OCI-LY1 (cell line): ENCODE measurements around the gene DMRTB1.

Source experiments
- H2AFZ ChIP-seq: fragments of 200-600 bp; sonication (generic), shearing (Covaris generic); 2 replicates; pipeline ENCODE4 v1.6.0; 2014; ENCODE audit warnings: antibody characterized with exemption, mild to moderate bottlenecking, low read length
- H3F3A ChIP-seq: fragments of 200-600 bp; sonication (generic), shearing (Covaris generic); 2 replicates; pipeline ENCODE4 v1.6.0; 2014; ENCODE audit warnings: mild to moderate bottlenecking, antibody characterized with exemption, low read length, moderate library complexity; ENCODE audit not compliant: insufficient read depth
- H3K27ac ChIP-seq: fragments of 200-600 bp; sonication (generic); 2 replicates; pipeline ENCODE4 v1.5.1; 2014; ENCODE audit warnings: low read length, mixed run types, mild to moderate bottlenecking, low read depth; ENCODE audit not compliant: poor library complexity, severe bottlenecking
- H3K27me3 ChIP-seq: fragments of 200-600 bp; sonication (generic); 2 replicates; pipeline ENCODE4 v1.6.0; 2014; ENCODE audit warnings: antibody characterized with exemption, mild to moderate bottlenecking, low read length, moderate library complexity; ENCODE audit not compliant: insufficient read depth
- H3K36me3 ChIP-seq: fragments of 200-600 bp; sonication (generic); 2 replicates; pipeline ENCODE4 v1.6.1; 2014; ENCODE audit warnings: mild to moderate bottlenecking, antibody characterized with exemption, low read length, moderate library complexity, mixed read lengths; ENCODE audit not compliant: insufficient read depth
- H3K4me1 ChIP-seq: fragments of 200-600 bp; sonication (generic); 2 replicates; pipeline ENCODE4 v1.5.1; 2014; ENCODE audit warnings: mild to moderate bottlenecking, low read length, moderate library complexity; ENCODE audit not compliant: insufficient read depth, severe bottlenecking
- H3K4me2 ChIP-seq: fragments of 200-600 bp; sonication (generic), shearing (Covaris generic); 2 replicates; pipeline ENCODE4 v1.6.1; 2014; ENCODE audit warnings: low read length
- H3K4me3 ChIP-seq: fragments of 200-600 bp; sonication (generic); 2 replicates; pipeline ENCODE4 v1.5.1; 2014; ENCODE audit warnings: low read length, low read depth, mild to moderate bottlenecking, mixed read lengths; ENCODE audit not compliant: poor library complexity, severe bottlenecking
- H3K79me2 ChIP-seq: fragments of 200-600 bp; shearing (Covaris generic); 2 replicates; pipeline ENCODE4 v1.6.1; 2016; ENCODE audit warnings: mixed run types, low read length, mixed read lengths; ENCODE audit not compliant: insufficient read depth
- H3K9ac ChIP-seq: fragments of 200-600 bp; sonication (generic), shearing (Covaris generic); 2 replicates; pipeline ENCODE4 v1.6.1; 2014; ENCODE audit warnings: mild to moderate bottlenecking, low read length, mixed read lengths
- H3K9me2 ChIP-seq: fragments of 200-600 bp; sonication (generic), shearing (Covaris generic); 2 replicates; pipeline ENCODE4 v1.6.1; 2014; ENCODE audit warnings: low read depth, mild to moderate bottlenecking, low read length, mixed read lengths
- H3K9me3 ChIP-seq: fragments of 200-600 bp; shearing (Covaris generic); 2 replicates; pipeline ENCODE4 v1.6.1; 2014; ENCODE audit warnings: low read length, mixed read lengths
- H4K20me1 ChIP-seq: fragments of 200-600 bp; sonication (generic), shearing (Covaris generic); 2 replicates; pipeline ENCODE4 v1.6.0; 2016; ENCODE audit warnings: mild to moderate bottlenecking, low read length; ENCODE audit not compliant: insufficient read depth
- EZH2 ChIP-seq: fragments of 200-600 bp; sonication (generic), shearing (Covaris generic); IDR thresholded peaks from 2 replicates; pipeline ENCODE4 v1.8.0; 2017; ENCODE audit warnings: borderline replicate concordance, mixed run types, mild to moderate bottlenecking, antibody characterized with exemption, low read length, moderate library complexity, mixed read lengths
- TF ChIP-seq, protein P1 (sequence below): fragments of 200-600 bp; sonication (generic), shearing (Covaris generic); IDR thresholded peaks from 2 replicates; pipeline ENCODE4 v1.5.1; 2017; ENCODE audit warnings: mild to moderate bottlenecking, antibody characterized with exemption, low read length, moderate library complexity, mixed read lengths

DMRTB1 gene

DNA sequence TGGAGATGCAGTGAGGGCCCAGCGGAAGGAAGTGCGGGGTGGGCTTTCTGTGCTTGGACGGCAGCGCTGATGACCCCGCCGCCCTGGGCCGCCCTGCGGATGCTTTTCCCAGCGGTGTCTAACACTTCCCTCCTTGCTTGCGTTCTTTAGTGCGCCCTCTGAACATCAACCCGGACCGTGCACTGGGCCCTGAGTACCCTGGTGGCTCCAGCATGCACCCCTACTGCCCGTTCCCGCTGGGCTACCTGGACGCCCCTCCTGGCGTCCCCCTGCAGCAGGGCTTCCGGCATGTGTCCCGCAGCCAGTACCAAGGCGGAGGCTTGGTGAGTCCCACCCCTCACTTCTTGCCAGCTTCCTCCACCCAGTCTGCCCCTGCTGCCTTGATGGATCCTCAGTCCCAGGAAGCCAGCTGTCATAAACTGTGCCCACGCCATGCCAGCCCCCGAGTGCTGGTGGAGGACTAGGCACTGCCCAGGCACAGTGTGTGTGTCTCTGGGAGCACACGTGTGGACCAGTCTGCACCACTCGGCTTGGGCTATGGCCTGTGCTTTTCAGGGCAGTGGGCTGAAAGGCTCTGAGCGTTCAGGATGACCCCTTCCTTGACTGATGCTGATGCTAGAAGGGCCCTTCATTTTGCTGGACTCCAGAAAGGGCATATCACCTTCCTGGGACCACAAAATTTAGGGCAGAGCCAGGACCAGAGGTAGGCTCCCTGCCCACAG is 2.3 kb downstream of the DMRTB1 start:
- Histone ChIP-seq H3K4me1 (no peaks in the 10 kb centered on the region), H3K4me2 (no peak overlapping the region), H3F3A (no peaks in the 10 kb centered on the region), H3K36me3 (no peaks in the 10 kb centered on the region), H2AFZ (no peak overlapping the region), H3K9ac (no peak overlapping the region), H3K27ac (no peak overlapping the region), H4K20me1 (no peaks in the 10 kb centered on the region), H3K9me3 (no peaks in the 10 kb centered on the region), H3K27me3 (0 out of 2 replicates have a peak, but pooled peaks cover 4% of the 10 kb centered on the region), H3K79me2 (no peaks in the 10 kb centered on the region), H3K9me2 (no peaks in the 10 kb centered on the region), H3K4me3 (no peak overlapping the region)
- TF ChIP-seq, protein P1, sequence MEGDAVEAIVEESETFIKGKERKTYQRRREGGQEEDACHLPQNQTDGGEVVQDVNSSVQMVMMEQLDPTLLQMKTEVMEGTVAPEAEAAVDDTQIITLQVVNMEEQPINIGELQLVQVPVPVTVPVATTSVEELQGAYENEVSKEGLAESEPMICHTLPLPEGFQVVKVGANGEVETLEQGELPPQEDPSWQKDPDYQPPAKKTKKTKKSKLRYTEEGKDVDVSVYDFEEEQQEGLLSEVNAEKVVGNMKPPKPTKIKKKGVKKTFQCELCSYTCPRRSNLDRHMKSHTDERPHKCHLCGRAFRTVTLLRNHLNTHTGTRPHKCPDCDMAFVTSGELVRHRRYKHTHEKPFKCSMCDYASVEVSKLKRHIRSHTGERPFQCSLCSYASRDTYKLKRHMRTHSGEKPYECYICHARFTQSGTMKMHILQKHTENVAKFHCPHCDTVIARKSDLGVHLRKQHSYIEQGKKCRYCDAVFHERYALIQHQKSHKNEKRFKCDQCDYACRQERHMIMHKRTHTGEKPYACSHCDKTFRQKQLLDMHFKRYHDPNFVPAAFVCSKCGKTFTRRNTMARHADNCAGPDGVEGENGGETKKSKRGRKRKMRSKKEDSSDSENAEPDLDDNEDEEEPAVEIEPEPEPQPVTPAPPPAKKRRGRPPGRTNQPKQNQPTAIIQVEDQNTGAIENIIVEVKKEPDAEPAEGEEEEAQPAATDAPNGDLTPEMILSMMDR = no peak
- TF ChIP-seq EZH2 = no peak

DNA sequence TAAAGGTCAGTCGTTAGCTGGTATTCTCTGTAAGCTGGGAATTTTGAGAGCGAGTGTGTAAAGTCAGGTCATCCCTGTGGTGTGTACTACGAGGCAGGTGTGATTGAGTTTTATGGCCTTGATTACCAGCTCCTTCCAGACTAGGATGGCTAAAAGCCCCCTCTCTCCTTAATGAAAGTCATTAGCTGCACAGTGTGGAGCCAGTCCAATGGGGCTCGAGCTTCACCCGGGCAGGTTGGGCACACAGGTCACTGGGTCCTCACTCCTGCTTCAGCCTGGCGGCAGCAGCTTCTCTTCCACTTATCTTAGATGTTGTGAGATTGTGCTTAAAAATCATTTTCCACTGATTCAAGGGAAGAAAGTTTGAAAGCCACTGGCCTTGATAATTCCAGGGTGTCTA is 3.0 kb downstream of the DMRTB1 start:
- TF ChIP-seq, protein P1 = no peak
- no peak for TF ChIP-seq EZH2
- Histone ChIP-seq H3K27me3 (0 out of 2 replicates have a peak, but pooled peaks cover 4% of the 10 kb centered on the region), H3K4me3 (no peak overlapping the region), H3K36me3 (no peaks in the 10 kb centered on the region), H4K20me1 (no peaks in the 10 kb centered on the region), H3K4me1 (no peaks in the 10 kb centered on the region), H2AFZ (no peak overlapping the region), H3F3A (no peaks in the 10 kb centered on the region), H3K9ac (no peak overlapping the region), H3K4me2 (no peak overlapping the region), H3K9me2 (no peaks in the 10 kb centered on the region), H3K9me3 (no peaks in the 10 kb centered on the region), H3K79me2 (no peaks in the 10 kb centered on the region), H3K27ac (no peak overlapping the region)

DNA sequence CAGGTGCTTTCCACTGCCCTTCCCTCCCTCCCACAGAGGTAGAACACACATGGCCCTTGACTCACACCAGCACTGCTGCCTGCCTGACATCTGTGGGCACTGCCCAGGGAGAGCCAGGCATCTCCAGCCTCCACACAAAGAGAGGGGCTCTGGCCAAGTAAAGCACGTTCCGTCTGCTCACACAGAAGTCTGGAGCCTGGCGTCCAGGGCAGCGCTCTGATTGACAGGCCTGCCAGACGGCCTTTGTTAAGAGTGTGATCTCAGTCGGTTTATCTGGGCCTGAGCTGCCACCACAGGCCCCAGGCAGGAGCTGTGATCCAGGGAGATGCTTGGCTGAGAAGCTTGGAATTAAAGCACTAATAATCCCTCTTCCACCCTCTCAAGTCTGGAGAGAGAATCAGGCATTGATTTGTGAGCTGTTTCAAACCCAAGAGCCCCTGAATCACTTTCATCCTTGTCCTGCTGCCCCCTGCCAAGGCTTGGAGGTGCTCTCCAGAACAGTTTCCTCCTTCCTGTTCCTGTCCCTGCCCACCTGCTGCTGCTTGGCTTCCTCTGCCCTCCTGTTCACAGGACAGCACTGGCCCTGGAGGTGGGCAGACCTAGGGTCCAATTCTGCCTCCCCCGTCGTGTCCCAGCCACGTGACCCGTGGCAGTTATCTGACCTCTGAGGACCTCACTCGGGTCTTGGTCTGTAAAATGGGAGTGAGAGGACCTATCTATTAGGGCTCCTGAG is 3.7 kb downstream of the DMRTB1 start:
- no peaks in the 10 kb centered on the region for H4K20me1 ChIP-seq
- H3K27ac ChIP-seq = no peak overlapping the region
- no peak for TF ChIP-seq EZH2
- TF ChIP-seq, protein P1 = no peak
- H3K4me3 ChIP-seq = no peak overlapping the region
- H3K9me3 ChIP-seq = no peaks in the 10 kb centered on the region
- H2AFZ ChIP-seq = no peak overlapping the region
- no peaks in the 10 kb centered on the region for H3K9me2 ChIP-seq
- H3F3A ChIP-seq = no peaks in the 10 kb centered on the region
- no peaks in the 10 kb centered on the region for H3K4me1 ChIP-seq
- H3K36me3 ChIP-seq = no peaks in the 10 kb centered on the region
- H3K4me2 ChIP-seq = no peak overlapping the region
- 0 out of 2 replicates have a peak, but pooled peaks cover 4% of the 10 kb centered on the region for H3K27me3 ChIP-seq
- no peaks in the 10 kb centered on the region for H3K79me2 ChIP-seq
- no peak overlapping the region for H3K9ac ChIP-seq
